Measurements from ENCODE around the gene ALKBH8. TPM values are rescaled to one million over a fixed set of nuclear protein-coding genes. Genes with fewer than 3 reads are reported as not detected.

ALKBH8 gene
- total RNA-seq, 2 donors from 2014 or later = 7.1 to 7.2 TPM

- intact Hi-C loops (cut with DNase I) = no loop called here
- Histone ChIP-seq H3K27ac (no peak overlapping the region), H3K36me3 (no peaks in the 10 kb centered on the region), H3K4me1 (replicated peaks) (peaks cover 5% of the 10 kb centered on the region), H3K27me3 (replicated peaks; ENCODE audit: insufficient read depth) (peaks cover 4% of the 10 kb centered on the region), H3K9me3 (no peaks in the 10 kb centered on the region), H3K4me3 (no peak overlapping the region)
- WGBS = 35% methylated on average over 4 of the region's 4 CpGs
- DNase-seq (ENCODE audit: low spot score) = no peak
- TF ChIP-seq POLR2AphosphoS5 (IDR thresholded peaks at IDR 0.05) = no peak
- TF ChIP-seq, protein P1, sequence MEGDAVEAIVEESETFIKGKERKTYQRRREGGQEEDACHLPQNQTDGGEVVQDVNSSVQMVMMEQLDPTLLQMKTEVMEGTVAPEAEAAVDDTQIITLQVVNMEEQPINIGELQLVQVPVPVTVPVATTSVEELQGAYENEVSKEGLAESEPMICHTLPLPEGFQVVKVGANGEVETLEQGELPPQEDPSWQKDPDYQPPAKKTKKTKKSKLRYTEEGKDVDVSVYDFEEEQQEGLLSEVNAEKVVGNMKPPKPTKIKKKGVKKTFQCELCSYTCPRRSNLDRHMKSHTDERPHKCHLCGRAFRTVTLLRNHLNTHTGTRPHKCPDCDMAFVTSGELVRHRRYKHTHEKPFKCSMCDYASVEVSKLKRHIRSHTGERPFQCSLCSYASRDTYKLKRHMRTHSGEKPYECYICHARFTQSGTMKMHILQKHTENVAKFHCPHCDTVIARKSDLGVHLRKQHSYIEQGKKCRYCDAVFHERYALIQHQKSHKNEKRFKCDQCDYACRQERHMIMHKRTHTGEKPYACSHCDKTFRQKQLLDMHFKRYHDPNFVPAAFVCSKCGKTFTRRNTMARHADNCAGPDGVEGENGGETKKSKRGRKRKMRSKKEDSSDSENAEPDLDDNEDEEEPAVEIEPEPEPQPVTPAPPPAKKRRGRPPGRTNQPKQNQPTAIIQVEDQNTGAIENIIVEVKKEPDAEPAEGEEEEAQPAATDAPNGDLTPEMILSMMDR (IDR thresholded peaks at IDR 0.05) = no peak
- TF ChIP-seq POLR2A (IDR thresholded peaks at IDR 0.05) = no peak
These were observed 28.4 kb upstream of the ALKBH8 start for GRCh38 chr11:107593951-107594350.

GRCh38 chr11:107592813-107593212, 27.3 kb upstream of the ALKBH8 start:
- Histone ChIP-seq H3K4me1 (replicated peaks) (peaks cover 5% of the 10 kb centered on the region), H3K4me3 (no peak overlapping the region), H3K27ac (no peak overlapping the region), H3K36me3 (no peaks in the 10 kb centered on the region), H3K9me3 (no peaks in the 10 kb centered on the region), H3K27me3 (replicated peaks; ENCODE audit: insufficient read depth) (peaks cover 4% of the 10 kb centered on the region)
- DNase-seq (ENCODE audit: low spot score) = no peak
- TF ChIP-seq, protein P1 (IDR thresholded peaks at IDR 0.05) = no peak
- no peak for TF ChIP-seq POLR2AphosphoS5 (IDR thresholded peaks at IDR 0.05)
- intact Hi-C loops (cut with DNase I) = no loop called here
- 36% methylated on average over 5 of the region's 5 CpGs for WGBS

GRCh38 chr11:107592231-107592590, 26.7 kb upstream of the ALKBH8 start:
- Histone ChIP-seq H3K27me3 (replicated peaks; ENCODE audit: insufficient read depth) (peaks cover 4% of the 10 kb centered on the region), H3K27ac (no peak overlapping the region), H3K36me3 (no peaks in the 10 kb centered on the region), H3K9me3 (no peaks in the 10 kb centered on the region), H3K4me1 (replicated peaks) (peaks cover 5% of the 10 kb centered on the region), H3K4me3 (no peak overlapping the region)
- 21% methylated on average over 6 of the region's 6 CpGs for whole genome bisulfite sequencing
- TF ChIP-seq, protein P1 (IDR thresholded peaks at IDR 0.05) = no peak
- TF ChIP-seq POLR2AphosphoS5 (IDR thresholded peaks at IDR 0.05) (no peak), POLR2A (IDR thresholded peaks at IDR 0.05) (no peak)
- intact Hi-C loops (cut with DNase I) = no loop called here
- no peak for DNase-seq (ENCODE audit: low spot score)

DNA sequence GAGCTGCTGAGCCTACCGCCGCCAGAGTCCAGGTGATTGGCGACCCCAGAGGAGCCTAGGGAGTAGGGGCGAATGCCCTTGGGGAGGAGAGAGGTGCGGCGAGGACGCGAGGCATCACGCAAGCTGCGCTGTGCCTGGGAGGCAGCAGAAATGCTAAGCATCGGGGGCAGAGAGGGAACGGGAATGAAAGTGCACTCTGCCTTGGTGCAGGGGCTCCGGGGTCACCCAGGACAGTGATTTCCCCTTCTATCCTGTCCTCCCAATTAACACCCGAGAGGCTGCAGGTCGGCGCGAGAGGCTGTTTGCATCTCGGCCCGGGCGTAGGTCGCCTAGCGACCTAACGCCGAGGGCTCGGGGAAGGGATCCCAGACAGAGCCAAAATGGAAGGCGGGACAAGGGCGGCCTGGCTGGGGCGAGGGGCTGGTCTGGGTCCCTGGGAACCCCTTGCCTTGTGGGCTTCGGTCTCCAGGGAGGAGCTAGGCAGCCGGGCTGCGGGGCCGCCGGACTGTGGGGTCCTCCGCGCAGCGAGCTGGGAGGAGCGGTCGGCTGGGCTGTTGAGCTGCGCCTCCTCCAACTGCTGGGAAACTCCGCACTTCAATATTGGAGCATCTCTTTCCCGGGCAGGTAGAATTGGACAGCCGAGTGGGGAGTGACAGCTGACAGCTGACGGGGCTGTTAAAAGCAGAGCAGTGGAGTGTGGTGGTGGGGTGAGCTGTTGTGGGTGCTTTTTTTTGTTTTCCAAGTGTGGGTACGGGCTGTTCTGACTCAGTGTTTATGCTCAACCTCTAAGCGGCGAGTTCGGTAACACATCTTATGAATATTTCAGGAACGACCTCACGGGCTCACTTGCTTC, 26.1 kb upstream of the ALKBH8 start:
- intact Hi-C loops (cut with DNase I) = no loop called here
- no peak for DNase-seq (ENCODE audit: low spot score)
- H3K4me3 ChIP-seq = peak overlapping the region; percentile 39 to 49
- TF ChIP-seq, protein P1 (IDR thresholded peaks at IDR 0.05) = no peak
- no peaks in the 10 kb centered on the region for H3K9me3 ChIP-seq
- peaks cover 5% of the 10 kb centered on the region for H3K4me1 ChIP-seq (replicated peaks)
- H3K27ac ChIP-seq = no peak overlapping the region
- H3K27me3 ChIP-seq (replicated peaks; ENCODE audit: insufficient read depth) = peaks cover 4% of the 10 kb centered on the region
- under 1% methylated on average over 46 of the region's 49 CpGs for WGBS
- no peaks in the 10 kb centered on the region for H3K36me3 ChIP-seq
